MM.1S (cell line): ENCODE measurements around the gene KCNQ1.
"Not testable (repeated sequence)": the region's sequence is repeated elsewhere in the genome, so short reads cannot be mapped to it uniquely, and the experiment has no call there.

Experiments used
- DNase-seq: peaks from one replicate; pipeline ENCODE4 v3.0.0-alpha.2; 2015
- H2AFZ ChIP-seq: fragments of 300-600 bp; sonication (generic); 2 replicates; pipeline ENCODE4 v1.6.0; 2016; ENCODE audit warnings: antibody characterized with exemption, low read length
- H3F3A ChIP-seq: fragments of 300-600 bp; sonication (generic); 2 replicates; pipeline ENCODE4 v1.6.1; 2016; ENCODE audit warnings: mild to moderate bottlenecking, antibody characterized with exemption, low read length, moderate library complexity, mixed read lengths; ENCODE audit not compliant: insufficient read depth
- H3K27ac ChIP-seq: fragments of 300-600 bp; sonication (generic); 2 replicates; pipeline ENCODE4 v1.5.1; 2016; ENCODE audit warnings: mild to moderate bottlenecking, low read length
- H3K27me3 ChIP-seq: fragments of 300-600 bp; sonication (generic); replicated peaks from 2 replicates; pipeline ENCODE4 v1.6.0; 2016; ENCODE audit warnings: low read length; ENCODE audit not compliant: insufficient read depth
- H3K36me3 ChIP-seq: fragments of 300-600 bp; sonication (generic); replicated peaks from 2 replicates; pipeline ENCODE4 v1.6.1; 2016; ENCODE audit warnings: mild to moderate bottlenecking, low read length, mixed read lengths; ENCODE audit not compliant: insufficient read depth
- H3K4me1 ChIP-seq: fragments of 300-600 bp; sonication (generic); 2 replicates; pipeline ENCODE4 v1.6.1; 2016; ENCODE audit warnings: low read length, mixed read lengths
- H3K4me2 ChIP-seq: fragments of 300-600 bp; sonication (generic); 2 replicates; pipeline ENCODE4 v1.6.0; 2016; ENCODE audit warnings: low read depth, low read length
- H3K4me3 ChIP-seq: fragments of 300-600 bp; sonication (generic); 2 replicates; pipeline ENCODE4 v1.5.1; 2016; ENCODE audit warnings: low read length, mixed read lengths
- H3K79me2 ChIP-seq: fragments of 300-600 bp; sonication (generic); 2 replicates; pipeline ENCODE4 v1.6.1; 2016; ENCODE audit warnings: mixed run types, low read length, mixed read lengths
- H3K9ac ChIP-seq: fragments of 300-600 bp; sonication (generic); 2 replicates; pipeline ENCODE4 v1.6.1; 2016; ENCODE audit warnings: low read length, mixed read lengths
- H3K9me2 ChIP-seq: fragments of 300-600 bp; sonication (generic); replicated peaks from 2 replicates; pipeline ENCODE4 v1.6.1; 2016; ENCODE audit warnings: mild to moderate bottlenecking, low read length, mixed read lengths; ENCODE audit not compliant: insufficient read depth
- H3K9me3 ChIP-seq: fragments of 300-600 bp; sonication (generic); replicated peaks from 2 replicates; pipeline ENCODE4 v1.6.1; 2016; ENCODE audit warnings: mild to moderate bottlenecking, low read length, mixed read lengths; ENCODE audit not compliant: insufficient read depth
- H4K20me1 ChIP-seq: fragments of 300-600 bp; sonication (generic); 2 replicates; pipeline ENCODE4 v1.6.1; 2016; ENCODE audit warnings: mild to moderate bottlenecking, low read length, moderate library complexity, mixed read lengths; ENCODE audit not compliant: insufficient read depth
- CTCF ChIP-seq: fragments of 300-600 bp; sonication (generic); IDR thresholded peaks from 2 replicates; pipeline ENCODE4 v1.5.1; 2016; ENCODE audit warnings: antibody characterized with exemption, low read length, mixed read lengths
- EZH2 ChIP-seq: fragments of 300-600 bp; sonication (generic); optimal IDR thresholded peaks from 2 replicates; pipeline ENCODE3; 2017; ENCODE audit warnings: low read depth, mild to moderate bottlenecking, antibody characterized with exemption, low read length, mixed read lengths
- EZH2phosphoT487 ChIP-seq: fragments of 300-600 bp; sonication (generic); IDR thresholded peaks from 2 replicates; pipeline ENCODE4 v1.6.1; 2018; ENCODE audit warnings: antibody characterized with exemption, low read length

The KCNQ1 gene

DNA sequence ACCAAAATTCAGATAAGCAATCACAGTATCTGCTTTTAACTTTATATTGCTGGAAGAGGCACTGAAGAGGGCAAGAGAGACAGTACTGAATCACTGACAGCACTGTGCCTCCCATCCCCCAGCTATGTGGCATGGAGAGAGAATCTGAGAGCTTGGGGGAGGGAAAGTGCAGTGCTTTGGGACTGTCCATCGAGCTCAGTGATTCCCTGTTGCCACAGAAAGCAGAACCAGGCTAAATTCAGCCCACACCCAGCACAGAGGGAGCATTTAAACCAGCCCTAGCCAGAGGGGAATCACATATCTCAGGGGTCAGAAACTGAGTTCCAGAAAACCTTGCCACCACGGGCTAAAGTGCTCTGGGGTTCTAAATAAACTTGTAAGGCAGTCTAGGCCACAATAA lies 44.3 kb downstream of the KCNQ1 start:
- Histone ChIP-seq H4K20me1 (no peaks in the 10 kb centered on the region), H3K27ac (no peak overlapping the region), H3K9me3 (no peaks in the 10 kb centered on the region), H3K4me1 (no peaks in the 10 kb centered on the region), H3K4me3 (no peak overlapping the region), H3K4me2 (no peak overlapping the region), H3K79me2 (peaks cover 25% of the 10 kb centered on the region), H3K9me2 (no peaks in the 10 kb centered on the region), H3F3A (no peaks in the 10 kb centered on the region; the same call in 1 of the 2 replicates), H3K36me3 (0 out of 2 replicates have a peak, but pooled peaks cover 2% of the 10 kb centered on the region), H2AFZ (no peak overlapping the region), H3K27me3 (no peaks in the 10 kb centered on the region), H3K9ac (no peak overlapping the region)
- no peak for DNase-seq
- TF ChIP-seq EZH2 (no peak), EZH2phosphoT487 (no peak), CTCF (no peak)

DNA sequence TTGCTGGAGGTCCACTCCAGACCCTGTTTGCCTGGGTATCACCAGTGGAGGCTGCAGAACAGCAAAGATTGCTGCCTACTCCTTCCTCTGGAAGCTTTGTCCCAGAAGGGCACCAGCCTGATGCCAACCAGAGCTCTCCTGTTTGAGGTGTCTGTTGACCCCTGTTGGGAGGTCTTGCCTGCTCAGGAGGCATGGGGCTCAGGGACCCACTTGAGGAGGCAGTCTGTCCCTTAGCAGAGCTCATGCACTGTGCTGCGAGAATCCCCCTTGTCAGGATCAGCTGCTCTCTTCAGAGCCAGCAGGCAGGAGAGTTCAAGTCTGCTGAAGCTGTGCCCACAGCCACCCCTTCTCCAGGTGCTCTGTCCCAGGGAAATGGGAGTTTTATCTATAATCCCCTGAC lies 53.1 kb downstream of the KCNQ1 start:
- not testable (repeated sequence) for H3K4me1 ChIP-seq, H3K27me3 ChIP-seq, H2AFZ ChIP-seq, H4K20me1 ChIP-seq, H3K79me2 ChIP-seq, H3K36me3 ChIP-seq, H3K9me3 ChIP-seq, H3K4me3 ChIP-seq, H3K4me2 ChIP-seq, H3K27ac ChIP-seq, H3K9ac ChIP-seq, H3K9me2 ChIP-seq, DNase-seq, H3F3A ChIP-seq

- no peaks in the 10 kb centered on the region for H3K9me3 ChIP-seq
- H3K9me2 ChIP-seq: no peaks in the 10 kb centered on the region
- no peak overlapping the region for H3K4me3 ChIP-seq
- no peaks in the 10 kb centered on the region for H3F3A ChIP-seq
- no peak overlapping the region for H3K9ac ChIP-seq
- DNase-seq: no peak
- H3K4me1 ChIP-seq: no peaks in the 10 kb centered on the region
- H3K36me3 ChIP-seq: no peaks in the 10 kb centered on the region
- TF ChIP-seq CTCF (no peak), EZH2phosphoT487 (no peak), EZH2 (no peak)
- H3K27me3 ChIP-seq: no peaks in the 10 kb centered on the region
- no peak overlapping the region for H2AFZ ChIP-seq
- H3K4me2 ChIP-seq: no peak overlapping the region
- H4K20me1 ChIP-seq: no peaks in the 10 kb centered on the region
- no peak overlapping the region for H3K27ac ChIP-seq
- no peaks in the 10 kb centered on the region for H3K79me2 ChIP-seq
These were observed 53.9 kb downstream of the KCNQ1 start for GRCh38 chr11:2498750-2499149.

DNA sequence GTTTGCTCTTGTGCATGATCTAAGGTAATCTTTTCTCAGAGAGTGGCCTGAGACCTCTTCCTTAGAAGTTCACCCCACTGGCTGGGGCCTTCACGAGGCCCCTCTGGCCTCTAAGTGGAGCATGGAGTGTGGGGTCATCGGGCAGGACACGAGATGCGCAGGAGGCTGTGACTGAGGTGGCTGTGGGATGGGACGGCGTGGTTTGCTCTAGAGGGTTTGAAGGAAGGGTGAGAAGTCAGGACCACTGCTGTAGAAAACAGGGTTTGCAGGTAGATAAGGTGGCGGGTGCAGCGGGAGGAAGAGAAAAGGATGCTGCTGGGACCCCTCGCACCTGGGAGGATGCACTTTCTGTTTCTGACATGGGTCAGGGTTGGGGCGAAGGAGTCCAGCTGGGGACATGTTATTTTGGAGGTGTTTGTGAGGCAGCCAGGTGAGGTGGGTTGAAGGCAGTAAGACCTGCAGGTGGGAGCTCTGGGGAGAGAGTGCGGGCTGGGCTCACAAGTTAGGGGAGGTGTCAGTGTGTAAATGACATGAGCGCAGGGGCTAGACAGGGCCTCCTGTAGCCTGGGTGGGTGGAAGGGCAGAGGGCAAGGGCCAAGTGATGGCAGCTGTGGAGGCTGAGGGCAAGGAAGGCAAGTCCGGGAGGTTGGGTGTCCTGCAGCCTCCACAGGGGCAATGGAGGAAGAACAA lies 62.5 kb downstream of the KCNQ1 start:
- H3K27me3 ChIP-seq: no peaks in the 10 kb centered on the region
- no peak for DNase-seq
- no peak overlapping the region for H3K27ac ChIP-seq
- no peaks in the 10 kb centered on the region for H3F3A ChIP-seq
- no peaks in the 10 kb centered on the region for H3K4me1 ChIP-seq
- no peak overlapping the region for H2AFZ ChIP-seq
- H3K79me2 ChIP-seq: no peaks in the 10 kb centered on the region; the same call in 1 of the 2 replicates
- H3K9ac ChIP-seq: no peak overlapping the region
- no peaks in the 10 kb centered on the region for H3K9me3 ChIP-seq
- TF ChIP-seq EZH2phosphoT487 (no peak), EZH2 (no peak), CTCF (no peak)
- no peak overlapping the region for H3K4me2 ChIP-seq
- no peaks in the 10 kb centered on the region for H3K9me2 ChIP-seq
- H3K4me3 ChIP-seq: no peak overlapping the region
- H4K20me1 ChIP-seq: no peaks in the 10 kb centered on the region
- H3K36me3 ChIP-seq: no peaks in the 10 kb centered on the region
